ENCODE results near the gene ID4. TPM values are rescaled to one million over a fixed set of nuclear protein-coding genes. Genes with fewer than 3 reads are reported as not detected.

ID4 gene
- total and polyA plus RNA-seq, 2 experiments from 2014 or later: 29.1 to 34.0 TPM

GRCh38 chr6:19795211-19795610 is 42.0 kb upstream of the ID4 start:
- H3K9me2 ChIP-seq (ENCODE audit: insufficient read depth): no peaks in the 10 kb centered on the region
- H3K9me3 ChIP-seq (ENCODE audit: low read depth): no peaks in the 10 kb centered on the region
- no peak overlapping the region for H3K9ac ChIP-seq
- no peaks in the 10 kb centered on the region for H3K79me2 ChIP-seq (ENCODE audit: insufficient read depth)
- in situ Hi-C loops (cut with MboI): no loop called here
- H3F3A ChIP-seq (ENCODE audit: insufficient read depth): no peaks in the 10 kb centered on the region
- H3K4me3 ChIP-seq: no peak overlapping the region
- H2AFZ ChIP-seq: no peak overlapping the region
- no peaks in the 10 kb centered on the region for H4K20me1 ChIP-seq (ENCODE audit: insufficient read depth)
- H3K27ac ChIP-seq: no peak overlapping the region
- H3K27me3 ChIP-seq (replicated peaks; ENCODE audit: insufficient read depth): no peaks in the 10 kb centered on the region
- H3K4me1 ChIP-seq (ENCODE audit: insufficient read depth): no peaks in the 10 kb centered on the region
- no peak for TF ChIP-seq EZH2 (IDR thresholded peaks at IDR 0.05; ENCODE audit: insufficient read depth, poor library complexity, severe bottlenecking)
- no peak for TF ChIP-seq EZH2phosphoT487 (IDR thresholded peaks at IDR 0.05; ENCODE audit: insufficient read depth, low read depth)
- no peak overlapping the region for H3K4me2 ChIP-seq (ENCODE audit: unreplicated experiment)
- no peak for DNase-seq
- no peaks in the 10 kb centered on the region for H3K36me3 ChIP-seq (ENCODE audit: low read depth)

GRCh38 chr6:19796452-19796851 is 40.7 kb upstream of the ID4 start:
- H3K4me2 ChIP-seq (ENCODE audit: unreplicated experiment): no peak overlapping the region
- DNase-seq: no peak
- no peaks in the 10 kb centered on the region for H3K36me3 ChIP-seq (ENCODE audit: low read depth)
- H3K9ac ChIP-seq: no peak overlapping the region
- H2AFZ ChIP-seq: no peak overlapping the region
- no peak for TF ChIP-seq EZH2 (IDR thresholded peaks at IDR 0.05; ENCODE audit: insufficient read depth, poor library complexity, severe bottlenecking)
- no peak for TF ChIP-seq EZH2phosphoT487 (IDR thresholded peaks at IDR 0.05; ENCODE audit: insufficient read depth, low read depth)
- no peaks in the 10 kb centered on the region for H3K9me3 ChIP-seq (ENCODE audit: low read depth)
- in situ Hi-C loops (cut with MboI): no loop called here
- H3F3A ChIP-seq (ENCODE audit: insufficient read depth): no peaks in the 10 kb centered on the region
- H3K27me3 ChIP-seq (replicated peaks; ENCODE audit: insufficient read depth): no peaks in the 10 kb centered on the region
- 84 to 92% methylated on average over 2 of the region's 2 CpGs for WGBS, 2 experiments (ENCODE audit: low coverage in 1 of 2, low lambda C conversion rate in 2 of 2, missing lambda C conversion rate in 2 of 2)
- H4K20me1 ChIP-seq (ENCODE audit: insufficient read depth): no peaks in the 10 kb centered on the region
- no peaks in the 10 kb centered on the region for H3K79me2 ChIP-seq (ENCODE audit: insufficient read depth)
- no peaks in the 10 kb centered on the region for H3K4me1 ChIP-seq (ENCODE audit: insufficient read depth)
- no peak overlapping the region for H3K27ac ChIP-seq
- H3K4me3 ChIP-seq: no peak overlapping the region
- no peaks in the 10 kb centered on the region for H3K9me2 ChIP-seq (ENCODE audit: insufficient read depth)

GRCh38 chr6:19798362-19798761 is 38.8 kb upstream of the ID4 start:
- no peak for DNase-seq
- Histone ChIP-seq H3K9me2 (ENCODE audit: insufficient read depth) (no peaks in the 10 kb centered on the region), H3K4me3 (no peak overlapping the region), H3K27me3 (replicated peaks; ENCODE audit: insufficient read depth) (no peaks in the 10 kb centered on the region), H3F3A (ENCODE audit: insufficient read depth) (peaks cover 9% of the 10 kb centered on the region), H3K9ac (no peak overlapping the region), H4K20me1 (ENCODE audit: insufficient read depth) (no peaks in the 10 kb centered on the region), H3K4me2 (ENCODE audit: unreplicated experiment) (no peak overlapping the region), H3K9me3 (ENCODE audit: low read depth) (no peaks in the 10 kb centered on the region), H3K4me1 (ENCODE audit: insufficient read depth) (peaks cover 8% of the 10 kb centered on the region), H2AFZ (no peak overlapping the region), H3K27ac (no peak overlapping the region), H3K36me3 (ENCODE audit: low read depth) (no peaks in the 10 kb centered on the region), H3K79me2 (ENCODE audit: insufficient read depth) (no peaks in the 10 kb centered on the region)
- WGBS, 2 experiments (ENCODE audit: low coverage in 1 of 2, low lambda C conversion rate in 2 of 2, missing lambda C conversion rate in 2 of 2): 95 to 96% methylated on average over 1 of the region's 1 CpG
- in situ Hi-C loops (cut with MboI): no loop called here
- TF ChIP-seq EZH2phosphoT487 (IDR thresholded peaks at IDR 0.05; ENCODE audit: insufficient read depth, low read depth) (no peak), EZH2 (IDR thresholded peaks at IDR 0.05; ENCODE audit: insufficient read depth, poor library complexity, severe bottlenecking) (no peak)

- Histone ChIP-seq H3K79me2 (ENCODE audit: insufficient read depth) (no peaks in the 10 kb centered on the region), H3K9me3 (ENCODE audit: low read depth) (no peaks in the 10 kb centered on the region), H3K9ac (peak overlapping the region; percentile 99; the same call in 1 of the 2 replicates), H3K4me3 (no peak overlapping the region), H3K4me2 (ENCODE audit: unreplicated experiment) (no peak overlapping the region), H4K20me1 (ENCODE audit: insufficient read depth) (no peaks in the 10 kb centered on the region), H3K27me3 (replicated peaks; ENCODE audit: insufficient read depth) (no peaks in the 10 kb centered on the region), H2AFZ (peak overlapping the region; percentile 11), H3K4me1 (ENCODE audit: insufficient read depth) (peaks cover 23% of the 10 kb centered on the region), H3K27ac (peak overlapping the region; percentile 100), H3F3A (ENCODE audit: insufficient read depth) (peaks cover 25% of the 10 kb centered on the region), H3K9me2 (ENCODE audit: insufficient read depth) (no peaks in the 10 kb centered on the region), H3K36me3 (ENCODE audit: low read depth) (no peaks in the 10 kb centered on the region)
- DNase-seq: no peak
- WGBS, 2 experiments (ENCODE audit: low coverage in 1 of 2, low lambda C conversion rate in 2 of 2, missing lambda C conversion rate in 2 of 2): 88 to 91% methylated on average over 6 of the region's 6 CpGs
- in situ Hi-C loops (cut with MboI): no loop called here
- TF ChIP-seq EZH2 (IDR thresholded peaks at IDR 0.05; ENCODE audit: insufficient read depth, poor library complexity, severe bottlenecking) (no peak), EZH2phosphoT487 (IDR thresholded peaks at IDR 0.05; ENCODE audit: insufficient read depth, low read depth) (no peak)
These were observed 34.5 kb upstream of the ID4 start for GRCh38 chr6:19802656-19803055.
